Measurements from ENCODE around the gene SLC39A9.

Gene SLC39A9

GRCh38 chr14:69395929-69396328, 2.6 kb upstream of the SLC39A9 start:
- TF ChIP-seq CTCF (IDR thresholded peaks at IDR 0.05; ENCODE audit: borderline replicate concordance, control extremely low read depth, extremely low read depth, insufficient read depth, missing control alignments): no peak
- no peak for DNase-seq (ENCODE audit: low spot score)
- in situ Hi-C loops (cut with MboI; ENCODE audit: low sequenced_read_pairs, unreplicated experiment): no loop called here

- in situ Hi-C loops (cut with MboI; ENCODE audit: low sequenced_read_pairs, unreplicated experiment): no loop called here
- no peak for TF ChIP-seq CTCF (IDR thresholded peaks at IDR 0.05; ENCODE audit: borderline replicate concordance, control extremely low read depth, extremely low read depth, insufficient read depth, missing control alignments)
- DNase-seq (ENCODE audit: low spot score): no peak
These were observed 322 bp downstream of the SLC39A9 start for GRCh38 chr14:69398818-69399210.

- TF ChIP-seq CTCF (IDR thresholded peaks at IDR 0.05; ENCODE audit: borderline replicate concordance, control extremely low read depth, extremely low read depth, insufficient read depth, missing control alignments): no peak
- in situ Hi-C loops (cut with MboI; ENCODE audit: low sequenced_read_pairs, unreplicated experiment): no loop called here
- DNase-seq (ENCODE audit: low spot score): no peak
These were observed 1.3 kb downstream of the SLC39A9 start for GRCh38 chr14:69399750-69400149.

GRCh38 chr14:69400154-69400553, 1.7 kb downstream of the SLC39A9 start:
- TF ChIP-seq CTCF (IDR thresholded peaks at IDR 0.05; ENCODE audit: borderline replicate concordance, control extremely low read depth, extremely low read depth, insufficient read depth, missing control alignments): no peak
- DNase-seq (ENCODE audit: low spot score): no peak
- in situ Hi-C loops (cut with MboI; ENCODE audit: low sequenced_read_pairs, unreplicated experiment): no loop called here

GRCh38 chr14:69401841-69402240, 3.3 kb downstream of the SLC39A9 start:
- no peak for DNase-seq (ENCODE audit: low spot score)
- in situ Hi-C loops (cut with MboI; ENCODE audit: low sequenced_read_pairs, unreplicated experiment): no loop called here
- TF ChIP-seq CTCF (IDR thresholded peaks at IDR 0.05; ENCODE audit: borderline replicate concordance, control extremely low read depth, extremely low read depth, insufficient read depth, missing control alignments): no peak

- in situ Hi-C loops (cut with MboI; ENCODE audit: low sequenced_read_pairs, unreplicated experiment): no loop called here
- TF ChIP-seq CTCF (IDR thresholded peaks at IDR 0.05; ENCODE audit: borderline replicate concordance, control extremely low read depth, extremely low read depth, insufficient read depth, missing control alignments): no peak
- no peak for DNase-seq (ENCODE audit: low spot score)
These were observed 6.0 kb downstream of the SLC39A9 start for GRCh38 chr14:69404478-69404877.

- in situ Hi-C loops (cut with MboI; ENCODE audit: low sequenced_read_pairs, unreplicated experiment): no loop called here
- DNase-seq (ENCODE audit: low spot score): no peak
- no peak for TF ChIP-seq CTCF (IDR thresholded peaks at IDR 0.05; ENCODE audit: borderline replicate concordance, control extremely low read depth, extremely low read depth, insufficient read depth, missing control alignments)
These were observed 6.4 kb downstream of the SLC39A9 start for GRCh38 chr14:69404883-69405282.
